Trophoblast cell (in vitro differentiated cells and primary cell): Measurements from ENCODE around the gene DUSP19.

ENCODE experiments used
- DNase-seq, 2 donors: peaks; one replicate each; pipeline ENCODE4 v3.0.0-alpha.2; 2016
- H2AFZ ChIP-seq: 2 replicates; pipeline ENCODE4 v1.6.1; 2013; ENCODE audit warnings: low read length, moderate library complexity, mild to moderate bottlenecking; ENCODE audit not compliant: insufficient read depth, poor library complexity
- H2AK5ac ChIP-seq: 2 replicates; pipeline ENCODE4 v1.6.1; 2013; ENCODE audit warnings: mild to moderate bottlenecking, low read length
- H2BK120ac ChIP-seq: 2 replicates; pipeline ENCODE4 v1.6.1; 2013; ENCODE audit warnings: low read length, mild to moderate bottlenecking, moderate library complexity; ENCODE audit not compliant: insufficient read depth, poor library complexity
- H2BK12ac ChIP-seq: 2 replicates; pipeline ENCODE4 v1.6.1; 2013; ENCODE audit warnings: mild to moderate bottlenecking, low read length, moderate library complexity
- H2BK5ac ChIP-seq: 2 replicates; pipeline ENCODE4 v1.6.1; 2013; ENCODE audit warnings: low read length, low read depth, moderate library complexity, mild to moderate bottlenecking; ENCODE audit not compliant: poor library complexity
- H3K14ac ChIP-seq: 2 replicates; pipeline ENCODE4 v1.6.1; 2013; ENCODE audit warnings: mild to moderate bottlenecking, low read length
- H3K18ac ChIP-seq: 2 replicates; pipeline ENCODE4 v1.6.1; 2013; ENCODE audit warnings: mild to moderate bottlenecking, low read length
- H3K23ac ChIP-seq: 2 replicates; pipeline ENCODE4 v1.6.1; 2013; ENCODE audit warnings: low read length
- H3K27ac ChIP-seq: 2 replicates; pipeline ENCODE4 v1.5.1; 2013; ENCODE audit warnings: low read depth, mild to moderate bottlenecking, inconsistent platforms, low read length, moderate library complexity
- H3K27me3 ChIP-seq: 2 replicates; pipeline ENCODE4 v1.6.1; 2013; ENCODE audit warnings: inconsistent platforms, mild to moderate bottlenecking, low read length, moderate library complexity; ENCODE audit not compliant: insufficient read depth
- H3K36me3 ChIP-seq, 2 experiments: 1 replicate in 1 of 2; 2 replicates in 1 of 2; pipeline ENCODE4 v1.6.1; 2013; ENCODE audit warnings: low read length in 2 of 2, mild to moderate bottlenecking in 2 of 2, moderate library complexity in 1 of 2; ENCODE audit not compliant: insufficient read depth in 2 of 2, control insufficient read depth in 1 of 2
- H3K4ac ChIP-seq: 2 replicates; pipeline ENCODE4 v1.6.1; 2013; ENCODE audit warnings: low read depth, mild to moderate bottlenecking, low read length, moderate library complexity
- H3K4me1 ChIP-seq, 2 experiments: 1 replicate in 1 of 2; 2 replicates in 1 of 2; pipeline ENCODE4 v1.6.1; 2013; ENCODE audit warnings: low read length in 2 of 2, mild to moderate bottlenecking in 2 of 2, moderate library complexity in 1 of 2; ENCODE audit not compliant: insufficient read depth in 2 of 2, control insufficient read depth in 1 of 2
- H3K4me2 ChIP-seq: 2 replicates; pipeline ENCODE4 v1.6.1; 2013; ENCODE audit warnings: inconsistent platforms, mild to moderate bottlenecking, low read length, moderate library complexity
- H3K4me3 ChIP-seq: 2 replicates; pipeline ENCODE4 v1.5.1; 2013; ENCODE audit warnings: mild to moderate bottlenecking, low read depth, low read length, inconsistent platforms
- H3K79me1 ChIP-seq: one replicate; pipeline ENCODE4 v1.6.1; 2013; ENCODE audit warnings: low read length
- H3K79me2 ChIP-seq: 2 replicates; pipeline ENCODE4 v1.6.1; 2013; ENCODE audit warnings: low read length, mild to moderate bottlenecking; ENCODE audit not compliant: control insufficient read depth, insufficient read depth, poor library complexity
- H3K9ac ChIP-seq: 2 replicates; pipeline ENCODE4 v1.6.1; 2013; ENCODE audit warnings: mild to moderate bottlenecking, low read length
- H3K9me3 ChIP-seq: 2 replicates; pipeline ENCODE4 v1.6.1; 2013; ENCODE audit warnings: low read depth, mild to moderate bottlenecking, control low read depth, inconsistent platforms, low read length; ENCODE audit not compliant: insufficient read depth
- H4K12ac ChIP-seq: 2 replicates; pipeline ENCODE4 v1.6.1; 2013; ENCODE audit warnings: low read depth, mild to moderate bottlenecking, low read length, moderate library complexity
- H4K8ac ChIP-seq: 2 replicates; pipeline ENCODE4 v1.6.1; 2013; ENCODE audit warnings: low read depth, mild to moderate bottlenecking, low read length, moderate library complexity
- H4K91ac ChIP-seq: one replicate; pipeline ENCODE4 v1.6.1; 2013; ENCODE audit warnings: low read depth, mild to moderate bottlenecking, low read length, moderate library complexity
- WGBS: extraction: QIAGEN DNeasy Blood & Tissue Kit; methylation state at CpG from one replicate; pipeline ENCODE4 v1.1.7; 2013; ENCODE audit warnings: missing lambda C conversion rate; ENCODE audit not compliant: insufficient read length, insufficient coverage; ENCODE audit errors: extremely low coverage; 5-methylcytosine and 5-hydroxymethylcytosine counted together

Gene DUSP19

GRCh38 chr2:183081911-183082310 is 3.4 kb downstream of the DUSP19 start:
- Histone ChIP-seq H3K4me1 (peaks cover 3 to 4% of the 10 kb centered on the region in 2 experiments), H3K9ac (no peak overlapping the region), H3K79me1 (no peaks in the 10 kb centered on the region), H3K4ac (no peak overlapping the region), H3K14ac (no peak overlapping the region), H3K79me2 (no peaks in the 10 kb centered on the region), H3K4me2 (no peak overlapping the region), H3K27me3 (no peaks in the 10 kb centered on the region), H2AK5ac (no peak overlapping the region), H2BK5ac (no peak overlapping the region), H2BK120ac (no peak overlapping the region), H4K12ac (no peak overlapping the region), H4K91ac (no peak overlapping the region), H3K27ac (no peak overlapping the region), H3K36me3 (no peaks in the 10 kb centered on the region), H3K9me3 (no peaks in the 10 kb centered on the region), H2BK12ac (no peak overlapping the region), H2AFZ (no peak overlapping the region), H3K4me3 (no peak overlapping the region), H3K18ac (no peak overlapping the region), H4K8ac (no peak overlapping the region), H3K23ac (no peak overlapping the region)
- no peak for DNase-seq
- no CpG with 5 or more reads among the region's 1 CpG for WGBS

DNA sequence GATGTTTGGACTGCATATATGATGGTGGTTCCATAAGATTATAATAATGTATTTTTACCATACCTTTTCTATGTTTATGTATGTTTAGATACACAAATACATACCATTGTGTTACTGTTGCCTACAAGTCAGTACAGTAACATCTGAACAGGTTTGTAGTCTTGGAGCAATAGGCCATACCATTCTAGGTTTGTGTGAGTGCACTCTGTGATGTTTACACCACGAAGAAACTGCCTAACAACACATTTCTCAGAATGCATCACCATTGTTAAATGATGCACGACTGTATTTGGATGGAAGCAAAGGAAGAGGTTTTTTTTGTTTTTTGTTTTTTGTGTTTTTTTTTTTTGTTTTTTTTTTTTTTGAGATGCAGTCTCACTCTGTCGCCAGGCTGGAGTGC is 9.5 kb downstream of the DUSP19 start:
- no peak overlapping the region for H3K27ac ChIP-seq
- H3K4ac ChIP-seq: no peak overlapping the region
- H4K91ac ChIP-seq: no peak overlapping the region
- H2AFZ ChIP-seq: no peak overlapping the region
- H3K14ac ChIP-seq: no peak overlapping the region
- H3K9me3 ChIP-seq: no peaks in the 10 kb centered on the region
- no peak overlapping the region for H4K8ac ChIP-seq
- H3K4me3 ChIP-seq: no peak overlapping the region
- no peak overlapping the region for H2BK12ac ChIP-seq
- no CpG with 5 or more reads among the region's 3 CpGs for WGBS
- H3K4me2 ChIP-seq: no peak overlapping the region
- no peaks in the 10 kb centered on the region for H3K27me3 ChIP-seq
- H2BK120ac ChIP-seq: no peak overlapping the region
- no peaks in the 10 kb centered on the region for H3K79me2 ChIP-seq
- H2AK5ac ChIP-seq: no peak overlapping the region
- H3K9ac ChIP-seq: no peak overlapping the region
- H3K18ac ChIP-seq: no peak overlapping the region
- no peaks in the 10 kb centered on the region for H3K4me1 ChIP-seq
- no peak overlapping the region for H2BK5ac ChIP-seq
- no peaks in the 10 kb centered on the region for H3K36me3 ChIP-seq
- no peaks in the 10 kb centered on the region for H3K79me1 ChIP-seq
- no peak overlapping the region for H4K12ac ChIP-seq
- no peak for DNase-seq
- no peak overlapping the region for H3K23ac ChIP-seq

DNA sequence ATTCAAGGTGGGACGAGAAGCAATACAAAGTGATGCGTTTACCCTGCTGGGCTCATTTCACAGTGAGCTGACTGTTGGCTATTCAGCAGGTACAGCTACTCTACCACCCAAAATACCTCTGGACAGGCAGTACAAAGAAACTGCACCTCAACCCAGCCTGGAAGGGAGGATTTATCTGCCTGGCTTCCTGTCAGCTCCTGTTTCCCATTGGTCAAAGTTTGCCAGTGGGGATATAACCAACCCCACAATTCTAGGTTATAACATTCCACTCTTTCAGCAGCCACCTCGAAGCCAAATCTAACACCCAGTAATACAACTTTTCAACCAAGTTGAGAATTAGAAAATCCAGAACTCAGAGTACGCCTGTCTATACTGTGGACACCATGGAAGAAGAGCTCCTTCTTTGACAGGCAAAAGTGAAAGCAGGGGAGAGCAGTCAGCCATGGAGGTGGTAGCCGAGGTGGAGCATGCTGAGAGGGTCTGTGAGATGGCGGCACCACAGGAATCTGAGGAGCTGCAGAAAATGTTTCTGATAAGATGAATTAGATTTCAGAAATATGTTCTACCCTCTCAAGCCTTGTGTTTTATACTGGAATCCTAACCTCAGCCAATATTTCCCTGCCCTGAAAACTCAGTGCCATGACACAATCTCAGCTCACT is 10.8 kb downstream of the DUSP19 start:
- no peak overlapping the region for H3K4me3 ChIP-seq
- H4K8ac ChIP-seq: no peak overlapping the region
- no peak overlapping the region for H4K12ac ChIP-seq
- H3K18ac ChIP-seq: no peak overlapping the region
- H2AFZ ChIP-seq: no peak overlapping the region
- H3K27me3 ChIP-seq: no peaks in the 10 kb centered on the region
- no peak overlapping the region for H3K4ac ChIP-seq
- H2BK5ac ChIP-seq: no peak overlapping the region
- H2BK120ac ChIP-seq: no peak overlapping the region
- WGBS: no CpG with 5 or more reads among the region's 6 CpGs
- no peaks in the 10 kb centered on the region for H3K79me1 ChIP-seq
- H3K14ac ChIP-seq: no peak overlapping the region
- no peak for DNase-seq
- no peak overlapping the region for H3K4me2 ChIP-seq
- H3K23ac ChIP-seq: no peak overlapping the region
- H2BK12ac ChIP-seq: no peak overlapping the region
- H3K36me3 ChIP-seq: no peaks in the 10 kb centered on the region
- no peaks in the 10 kb centered on the region for H3K4me1 ChIP-seq
- H3K79me2 ChIP-seq: no peaks in the 10 kb centered on the region
- no peaks in the 10 kb centered on the region for H3K9me3 ChIP-seq
- H3K9ac ChIP-seq: no peak overlapping the region
- H3K27ac ChIP-seq: no peak overlapping the region
- no peak overlapping the region for H4K91ac ChIP-seq
- H2AK5ac ChIP-seq: no peak overlapping the region

GRCh38 chr2:183091318-183091953 is 12.9 kb downstream of the DUSP19 start:
- no CpG with 5 or more reads among the region's 7 CpGs for WGBS
- Histone ChIP-seq H4K91ac (no peak overlapping the region), H3K4ac (no peak overlapping the region), H2BK120ac (no peak overlapping the region), H3K18ac (no peak overlapping the region), H3K27me3 (no peaks in the 10 kb centered on the region), H3K9me3 (no peaks in the 10 kb centered on the region), H3K36me3 (no peaks in the 10 kb centered on the region), H3K23ac (no peak overlapping the region), H3K27ac (no peak overlapping the region), H3K4me1 (no peaks in the 10 kb centered on the region), H2AFZ (no peak overlapping the region), H2BK5ac (no peak overlapping the region), H3K79me1 (no peaks in the 10 kb centered on the region), H2AK5ac (no peak overlapping the region), H2BK12ac (no peak overlapping the region), H4K8ac (no peak overlapping the region), H3K14ac (no peak overlapping the region), H3K79me2 (no peaks in the 10 kb centered on the region), H3K4me3 (no peak overlapping the region), H3K4me2 (no peak overlapping the region), H3K9ac (no peak overlapping the region), H4K12ac (no peak overlapping the region)
- no peak for DNase-seq
